ENCODE results near the gene LRMDA. TPM values are rescaled to one million over a fixed set of nuclear protein-coding genes. Genes with fewer than 3 reads are reported as not detected.

The LRMDA gene
- total and polyA plus RNA-seq, 10 of the 15 experiments (the other 5 are each of a cell fraction or from before 2014, with no cell fraction given), result 0.07 to 0.54 (median 0.29) TPM; not detected in 4

GRCh38 chr10:75589895-75590654, 158.7 kb downstream of the LRMDA start (continued):
- TF ChIP-seq, protein P1, sequence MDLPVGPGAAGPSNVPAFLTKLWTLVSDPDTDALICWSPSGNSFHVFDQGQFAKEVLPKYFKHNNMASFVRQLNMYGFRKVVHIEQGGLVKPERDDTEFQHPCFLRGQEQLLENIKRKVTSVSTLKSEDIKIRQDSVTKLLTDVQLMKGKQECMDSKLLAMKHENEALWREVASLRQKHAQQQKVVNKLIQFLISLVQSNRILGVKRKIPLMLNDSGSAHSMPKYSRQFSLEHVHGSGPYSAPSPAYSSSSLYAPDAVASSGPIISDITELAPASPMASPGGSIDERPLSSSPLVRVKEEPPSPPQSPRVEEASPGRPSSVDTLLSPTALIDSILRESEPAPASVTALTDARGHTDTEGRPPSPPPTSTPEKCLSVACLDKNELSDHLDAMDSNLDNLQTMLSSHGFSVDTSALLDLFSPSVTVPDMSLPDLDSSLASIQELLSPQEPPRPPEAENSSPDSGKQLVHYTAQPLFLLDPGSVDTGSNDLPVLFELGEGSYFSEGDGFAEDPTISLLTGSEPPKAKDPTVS (IDR thresholded peaks at IDR 0.05; ENCODE audit: low read depth, low read length), result no peak
- TF ChIP-seq NFXL1 (IDR thresholded peaks at IDR 0.05; ENCODE audit: borderline replicate concordance), result no peak
- no peak for TF ChIP-seq SRF (IDR thresholded peaks at IDR 0.05; ENCODE audit: low read depth in 2 of 2, low read length in 2 of 2)
- no peak for TF ChIP-seq MTA2 (IDR thresholded peaks at IDR 0.05; ENCODE audit: low read depth)
- no peak for TF ChIP-seq POLR2A (IDR thresholded peaks at IDR 0.05; ENCODE audit: low read depth, low read length)
- no peak for TF ChIP-seq BRCA1 (IDR thresholded peaks at IDR 0.05; ENCODE audit: low read depth, low read length)
- no peak for TF ChIP-seq TBL1XR1 (IDR thresholded peaks at IDR 0.05; ENCODE audit: low read depth, low read length)

- Histone ChIP-seq H3K79me2 (ENCODE audit: control insufficient read depth, insufficient read depth, low read length) (no peaks in the 10 kb centered on the region), H3K36me3 (ENCODE audit: control insufficient read depth in 2 of 2, insufficient read depth in 2 of 2, low read length in 1 of 2) (no peaks in the 10 kb centered on the region), H3K27me3 (replicated peaks in 1 of 2; ENCODE audit: control insufficient read depth in 2 of 2, insufficient read depth in 2 of 2, low read length in 1 of 2) (no peaks in the 10 kb centered on the region), H3K9ac (ENCODE audit: control insufficient read depth, insufficient read depth, low read length) (no peak overlapping the region), H3K9me3 (replicated peaks; ENCODE audit: control insufficient read depth, insufficient read depth, low read length) (no peaks in the 10 kb centered on the region), H3K4me1 (ENCODE audit: control insufficient read depth, insufficient read depth, low read length) (no peaks in the 10 kb centered on the region), H4K20me1 (ENCODE audit: control insufficient read depth, insufficient read depth) (no peaks in the 10 kb centered on the region), H3K4me3 (no peak overlapping the region), H2AFZ (ENCODE audit: control insufficient read depth, low read depth, low read length) (no peak overlapping the region), H3K4me2 (ENCODE audit: control insufficient read depth, insufficient read depth) (no peak overlapping the region), H3K27ac (ENCODE audit: control insufficient read depth, insufficient read depth) (no peak overlapping the region)
- POLR2A ChIA-PET, result no interaction called here
- intact Hi-C loops (cut with micrococcal nuclease; ENCODE audit: unreplicated experiment), result no loop called here
- CTCF ChIA-PET, result no interaction called here
- in situ Hi-C loops (cut with MboI), result no loop called here
- DNase-seq (ENCODE audit: low read depth, low spot score) (no peak), FAIRE-seq (no peak), ATAC-seq (no peak)
- 72% methylated on average over 31 of the region's 31 CpGs for WGBS (ENCODE audit: insufficient coverage, insufficient replicate concordance, low lambda C conversion rate, missing lambda C conversion rate)
- RAD21 ChIA-PET (ENCODE audit: unreplicated experiment), result no interaction called here
- no peak for TF ChIP-seq STAT1 (conservative IDR thresholded peaks at IDR 0.05)
- TF ChIP-seq ZNF217 (IDR thresholded peaks at IDR 0.05), result no peak
- TF ChIP-seq PAX5 (IDR thresholded peaks at IDR 0.05; ENCODE audit: borderline replicate concordance, low read depth, low read length), result no peak
- SMC1A ChIA-PET (ENCODE audit: uncharacterized antibody, unreplicated experiment), result interaction anchor here (1.2 kb wide), 1 partner anchor 9 kb away, joined by 3 read pairs; no protein-coding TSS in a partner anchor
- BruUV-seq (replicated peaks), result no TSS peak
Measured at GRCh38 chr10:75592151-75592787, 160.8 kb downstream of the LRMDA start.

Data from GM12878 (cell line).